Small intestine (tissue), 16 donors: Measurements from ENCODE around the gene CSAG3. TPM values are rescaled to one million over a fixed set of nuclear protein-coding genes. Genes with fewer than 3 reads are reported as not detected.
A peak's percentile ranks its signal among the peaks of the same experiment; 100 is the strongest.
"Not testable (repeated sequence)": the region's sequence is repeated elsewhere in the genome, so short reads cannot be mapped to it uniquely, and the experiment has no call there.

ENCODE experiments used
- DNase-seq, 2 donors: peaks; one replicate each; pipeline versions ENCODE4 v3.0.0 to v3.0.0-alpha.2; 2013
- FAIRE-seq: peaks from 2 replicates; lab custom pipeline; 2012; peaks lifted over from hg19 to GRCh38; lab: Jason Lieb, UNC
- H3K27ac ChIP-seq, 3 donors: one replicate each; pipeline ENCODE4 v1.5.1; 2013; ENCODE audit warnings: low read length in 2 of 3, mild to moderate bottlenecking in 2 of 3, control low read depth in 1 of 3, inconsistent platforms in 1 of 3, low read depth in 1 of 3, moderate library complexity in 1 of 3
- H3K27me3 ChIP-seq, 3 donors: one replicate each; pipeline ENCODE4 v1.6.1; 2013; ENCODE audit warnings: low read length in 3 of 3, inconsistent platforms in 1 of 3; ENCODE audit not compliant: control insufficient read depth in 3 of 3, insufficient read depth in 3 of 3
- H3K36me3 ChIP-seq, 3 donors: one replicate each; pipeline ENCODE4 v1.6.1; 2013; ENCODE audit warnings: low read length in 3 of 3, inconsistent platforms in 1 of 3, low read depth in 1 of 3, mild to moderate bottlenecking in 1 of 3, moderate library complexity in 1 of 3; ENCODE audit not compliant: control insufficient read depth in 3 of 3, insufficient read depth in 2 of 3
- H3K4me1 ChIP-seq, 3 donors: one replicate each; pipeline ENCODE4 v1.6.1; 2013; ENCODE audit warnings: low read length in 2 of 3, inconsistent platforms in 1 of 3, low read depth in 1 of 3, mild to moderate bottlenecking in 1 of 3, moderate library complexity in 1 of 3; ENCODE audit not compliant: control insufficient read depth in 3 of 3, insufficient read depth in 2 of 3
- H3K4me3 ChIP-seq, 3 donors: one replicate each; pipeline ENCODE4 v1.5.1; 2013; ENCODE audit warnings: low read length in 3 of 3, control low read depth in 1 of 3, inconsistent platforms in 1 of 3, low read depth in 1 of 3, mild to moderate bottlenecking in 1 of 3, moderate library complexity in 1 of 3
- H3K9me3 ChIP-seq, 2 donors: one replicate each; pipeline ENCODE4 v1.6.1; 2013; ENCODE audit warnings: low read depth in 1 of 2, low read length in 1 of 2; ENCODE audit not compliant: control insufficient read depth in 2 of 2, insufficient read depth in 1 of 2
- WGBS, 3 donors: extraction: QIAGEN DNeasy Blood & Tissue Kit; methylation state at CpG; one replicate each; pipeline ENCODE4 v1.1.7; 2013; 5-methylcytosine and 5-hydroxymethylcytosine counted together
- long read RNA-seq, 10 donors: transcript quantifications; one replicate each; lab custom pipeline, GENCODE V29; 2026
- polyA plus RNA-seq, 4 donors: library from polyadenylated mRNA; stranded (reverse) in 3 of 4; unstranded in 1 of 4; fragments of 200-250 nt in 3 of 4; fragments of 120-200 nt in 1 of 4; gene quantifications; one replicate each; pipeline versions ENCODE4 v1.2.1 to v1.2.3, GENCODE V29; 2013
- donor health status: healthy with polysubstance abuse.
- donor health status: control.
- donor health status: control.
- donor health status: Bipolar disorder and iron deficiency.
- donor health status: healthy.

CSAG3 gene
- under 1 TPM in 1 of 4 donors, not detected in 3; 0.12 TPM for polyA plus RNA-seq
- long read RNA-seq, donor 1 = 0 reads
- long read RNA-seq, donor 2 = 0 reads
- long read RNA-seq, donor 3 = 0 reads
- long read RNA-seq, donor 4 = 0 reads
- long read RNA-seq, donor 5 = 0 reads
- long read RNA-seq, donor 6 = 0 reads
- long read RNA-seq, donor 7 = 0 reads
- long read RNA-seq, donor 8 = 0 reads
- long read RNA-seq, donor 9 = 0 reads
- long read RNA-seq, donor 10 = 0 reads

DNA sequence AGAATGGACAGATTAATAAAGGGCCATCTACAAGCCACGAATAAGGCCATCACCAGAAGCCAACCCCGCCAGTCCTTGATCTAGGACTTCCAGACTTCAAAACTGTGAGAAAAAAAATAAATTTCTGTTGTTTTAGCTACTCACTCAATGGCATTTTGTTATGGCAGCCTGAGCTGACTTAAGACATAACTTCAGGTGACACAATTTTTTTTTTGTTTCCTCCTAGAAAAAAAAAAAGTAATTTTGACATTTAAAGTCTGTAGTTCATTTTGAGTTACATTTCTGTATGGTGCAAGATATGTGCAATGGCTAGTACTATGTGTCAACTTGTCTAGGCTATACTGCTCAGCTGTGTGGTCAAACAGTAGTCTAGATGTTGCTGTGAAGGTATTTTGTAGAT is at the start of gene CSAG3:
Gene CSAG3 (plus strand): TSS at position 301 of the 400 bp plus-strand sequence.
- H3K36me3 ChIP-seq, H3K4me1 ChIP-seq, H3K27me3 ChIP-seq, H3K4me3 ChIP-seq, H3K9me3 ChIP-seq, H3K27ac ChIP-seq, FAIRE-seq, DNase-seq: not testable (repeated sequence)
- no CpG with 5 or more reads among the region's 2 CpGs for WGBS, 3 donors

- H3K4me1 ChIP-seq = not testable (repeated sequence)
- FAIRE-seq = peak; percentile 62
- no CpG with 5 or more reads among the region's 5 CpGs for WGBS, 3 donors
Observed at GRCh38 chrX:152713195-152713594, 45.8 kb upstream of the CSAG3 start.

DNA sequence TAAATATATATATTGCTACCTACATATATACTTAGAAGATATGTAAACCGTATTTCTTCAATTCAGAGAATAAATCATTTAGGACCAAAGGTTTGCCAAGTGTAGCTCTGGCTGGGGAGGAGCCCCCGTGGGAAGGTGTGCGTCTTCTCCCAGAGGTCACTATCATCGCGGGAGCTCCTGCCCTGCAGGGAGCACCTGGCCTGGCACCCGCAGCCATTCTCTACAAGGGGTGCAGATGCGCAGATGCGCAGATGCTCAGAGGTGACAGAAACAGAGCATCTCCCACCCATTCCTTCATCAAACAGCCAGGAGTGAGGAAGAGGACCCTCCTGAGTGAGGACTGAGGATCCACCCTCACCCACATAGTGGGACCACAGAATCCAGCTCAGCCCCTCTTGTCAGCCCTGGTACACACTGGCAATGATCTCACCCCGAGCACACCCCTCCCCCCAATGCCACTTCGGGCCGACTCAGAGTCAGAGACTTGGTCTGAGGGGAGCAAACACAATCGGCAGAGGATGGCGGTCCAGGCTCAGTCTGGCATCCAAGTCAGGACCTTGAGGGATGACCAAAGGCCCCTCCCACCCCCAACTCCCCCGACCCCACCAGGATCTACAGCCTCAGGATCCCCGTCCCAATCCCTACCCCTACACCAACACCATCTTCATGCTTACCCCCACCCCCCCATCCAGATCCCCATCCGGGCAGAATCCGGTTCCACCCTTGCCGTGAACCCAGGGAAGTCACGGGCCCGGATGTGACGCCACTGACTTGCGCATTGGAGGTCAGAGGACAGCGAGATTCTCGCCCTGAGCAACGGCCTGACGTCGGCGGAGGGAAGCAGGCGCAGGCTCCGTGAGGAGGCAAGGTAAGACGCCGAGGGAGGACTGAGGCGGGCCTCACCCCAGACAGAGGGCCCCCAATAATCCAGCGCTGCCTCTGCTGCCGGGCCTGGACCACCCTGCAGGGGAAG is 44.9 kb upstream of the CSAG3 start, which contains the start of gene MAGEA2B:
Gene MAGEA2B (plus strand): TSS at position 814 of the 973 bp plus-strand sequence. CDS start 2,479 bp downstream, outside the sequence.
- not testable (repeated sequence) for H3K4me3 ChIP-seq, H3K4me1 ChIP-seq, H3K27me3 ChIP-seq, H3K9me3 ChIP-seq, FAIRE-seq, H3K27ac ChIP-seq, H3K36me3 ChIP-seq, DNase-seq
- WGBS, 3 donors = no CpG with 5 or more reads among the region's 35 CpGs

More at GRCh38 chrX:152713195-152713594, 45.8 kb upstream of the CSAG3 start:
- H3K27me3 ChIP-seq, H3K9me3 ChIP-seq, H3K27ac ChIP-seq, H3K36me3 ChIP-seq, DNase-seq, H3K4me3 ChIP-seq: not testable (repeated sequence)

- Histone ChIP-seq H3K27ac (no peak overlapping the region), H3K4me3 (no peak overlapping the region), H3K9me3 (no peaks in the 10 kb centered on the region), H3K4me1 (no peaks in the 10 kb centered on the region), H3K36me3 (no peaks in the 10 kb centered on the region), H3K27me3 (no peaks in the 10 kb centered on the region)
- DNase-seq (no peak), FAIRE-seq (no peak)
- WGBS, 3 donors = 64 to 75% (median 65%) methylated on average over 6 to 7 of the region's 7 CpGs
Observed at GRCh38 chrX:152725409-152725808, 33.6 kb upstream of the CSAG3 start.

GRCh38 chrX:152733261-152733975 is 25.6 kb upstream of the CSAG3 start, which contains the start of the genes CSAG1 and MAGEA12:
Gene CSAG1 (minus strand): TSS chrX:152733721. CDS start chrX:152732460, 1,261 bp downstream.
Gene MAGEA12 (plus strand): TSS chrX:152733757. CDS start chrX:152736162, 2,405 bp downstream.
- no peaks in the 10 kb centered on the region for H3K4me1 ChIP-seq
- H3K36me3 ChIP-seq = no peaks in the 10 kb centered on the region
- no peaks in the 10 kb centered on the region for H3K9me3 ChIP-seq
- H3K4me3 ChIP-seq = no peak within 1 kb of the TSS
- no peaks in the 10 kb centered on the region for H3K27me3 ChIP-seq
- no peak for FAIRE-seq
- 73 to 88% (median 87%) methylated on average over 7 to 20 of the region's 21 CpGs for WGBS, 3 donors
- no peak for DNase-seq
- no peak within 1 kb of the TSS for H3K27ac ChIP-seq

- 93 to 94% (median 94%) methylated on average over 19 to 22 of the region's 22 CpGs for WGBS, 3 donors
- not testable (repeated sequence) for H3K4me1 ChIP-seq, H3K4me3 ChIP-seq, H3K9me3 ChIP-seq, H3K27me3 ChIP-seq, H3K36me3 ChIP-seq, DNase-seq, H3K27ac ChIP-seq, FAIRE-seq
Observed at GRCh38 chrX:152734143-152734858, 24.7 kb upstream of the CSAG3 start.

DNA sequence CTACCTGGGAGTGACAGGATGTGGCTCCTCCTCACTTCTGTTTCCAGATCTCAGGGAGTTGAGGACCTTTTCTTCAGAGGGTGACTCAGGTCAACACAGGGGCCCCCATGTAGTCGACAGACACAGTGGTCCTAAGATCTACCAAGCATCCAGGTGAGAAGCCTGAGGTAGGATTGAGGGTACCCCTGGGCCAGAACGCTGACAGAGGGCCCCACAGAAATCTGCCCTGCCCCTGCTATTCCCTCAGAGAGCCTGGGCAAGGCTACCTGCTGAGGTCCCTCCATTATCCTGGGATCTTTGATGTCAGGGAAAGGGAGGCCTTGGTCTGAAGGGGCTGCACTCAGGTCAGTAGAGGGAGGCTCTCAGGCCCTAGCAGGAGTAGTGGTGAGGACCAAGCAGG is 23.9 kb upstream of the CSAG3 start:
- Histone ChIP-seq H3K4me3 (no peak overlapping the region), H3K9me3 (no peaks in the 10 kb centered on the region), H3K27ac (no peak overlapping the region), H3K36me3 (no peaks in the 10 kb centered on the region), H3K27me3 (no peaks in the 10 kb centered on the region), H3K4me1 (no peaks in the 10 kb centered on the region)
- no peak for FAIRE-seq
- 57 to 85% (median 80%) methylated on average over 2 of the region's 2 CpGs for WGBS, 3 donors
- DNase-seq = no peak
